NCI-H446 (cell line): ENCODE measurements around the gene ZG16B.
A peak's percentile ranks its signal among the peaks of the same experiment; 100 is the strongest.

Source experiments
- DNase-seq, 2 experiments: peaks; one replicate each; lab custom pipeline; 2025; lab: John Stamatoyannopoulos, UW

ZG16B gene

DNA sequence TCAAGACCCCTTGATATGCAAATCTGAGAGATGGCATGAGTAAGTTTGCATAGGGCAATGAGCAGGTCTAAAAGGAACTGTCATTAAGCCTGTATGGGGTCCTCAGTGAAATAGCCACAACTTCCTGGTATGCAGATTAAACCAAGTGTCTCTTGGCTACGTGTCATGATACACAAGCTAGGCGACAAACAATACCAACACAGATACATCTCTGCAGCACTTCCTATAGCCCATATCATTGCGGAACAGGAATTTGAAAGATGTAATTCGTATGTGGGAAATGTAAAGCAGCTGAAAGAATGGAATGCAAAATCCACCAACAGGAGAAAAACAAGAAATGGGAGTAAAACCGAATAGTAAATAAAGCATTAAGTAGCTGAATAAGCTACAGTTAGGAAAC is 15.0 kb downstream of the ZG16B start:
- no peak for DNase-seq

DNA sequence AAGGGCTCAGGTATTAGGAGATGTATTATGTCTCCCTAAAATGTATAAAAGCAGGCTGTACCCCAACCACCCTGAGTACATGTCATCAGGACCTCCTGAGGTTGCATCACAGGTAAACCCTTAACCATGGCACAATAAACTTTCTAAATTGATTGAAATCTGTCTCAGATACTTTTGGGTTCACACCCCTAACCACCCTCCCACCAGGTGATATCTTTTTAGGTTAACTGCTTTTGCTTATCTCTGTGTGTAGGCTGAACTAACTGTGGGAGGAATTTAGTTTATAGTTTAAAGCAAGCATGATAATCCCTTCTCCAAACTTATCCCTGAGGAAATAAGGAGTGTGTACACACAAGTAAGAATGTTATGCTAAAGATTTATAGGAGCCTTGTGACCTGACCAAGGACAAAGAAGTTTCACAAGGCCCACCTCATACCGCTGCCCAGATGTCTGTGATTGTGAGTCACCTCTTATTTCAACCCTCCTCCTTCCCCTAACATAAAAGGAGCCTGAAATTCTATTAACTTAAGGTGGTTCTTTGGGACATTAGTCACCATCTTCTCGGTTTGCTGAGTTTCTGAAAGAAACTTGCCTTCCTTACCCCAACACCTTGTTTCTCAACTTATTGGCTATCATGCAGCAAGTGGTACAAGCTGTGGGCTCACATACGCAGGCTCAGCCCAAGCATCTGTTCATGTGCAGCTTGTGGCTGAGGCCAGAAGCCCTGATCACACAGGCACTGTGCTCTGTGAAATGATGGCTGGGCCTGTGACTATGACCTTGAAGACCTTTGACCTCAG is 16.6 kb downstream of the ZG16B start:
- no peak for DNase-seq

DNA sequence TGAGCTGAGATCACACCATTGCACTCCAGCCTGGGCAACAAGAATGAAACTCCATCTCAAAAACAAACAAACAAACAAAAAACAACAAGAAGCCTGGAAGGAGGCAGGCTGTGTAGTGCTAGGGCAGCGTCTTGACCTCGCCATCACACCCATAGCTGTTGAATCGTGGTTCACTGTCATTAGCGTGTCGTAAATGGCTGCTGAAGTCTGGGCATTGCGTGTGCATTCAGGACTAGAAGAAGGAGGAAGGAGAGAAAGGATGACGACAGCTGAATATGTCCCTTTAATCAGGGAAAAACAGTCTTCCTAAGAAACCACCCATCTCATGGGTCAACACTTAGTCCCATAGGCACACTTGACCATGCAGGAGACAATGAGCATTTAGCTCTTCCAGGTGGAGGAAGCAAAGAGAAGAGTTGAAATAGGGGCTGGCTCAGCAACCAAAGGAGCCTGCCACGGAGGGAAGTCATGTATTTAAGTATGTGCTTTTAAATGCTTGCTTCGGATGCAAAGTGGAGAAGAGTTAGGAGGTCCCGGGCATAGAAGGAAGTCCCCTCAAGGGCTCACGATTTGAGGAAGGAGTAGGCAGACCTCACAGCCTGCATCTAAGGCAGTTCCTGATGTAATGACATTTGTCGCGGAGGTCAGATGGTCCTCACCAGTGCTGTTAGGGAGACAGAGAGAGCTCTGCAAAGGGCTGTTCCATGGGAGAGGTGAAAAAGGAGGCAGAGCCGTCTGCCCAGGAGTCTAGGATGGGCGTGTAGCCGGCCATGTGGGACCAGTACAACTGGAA is 19.0 kb downstream of the ZG16B start:
- DNase-seq, result no peak

DNA sequence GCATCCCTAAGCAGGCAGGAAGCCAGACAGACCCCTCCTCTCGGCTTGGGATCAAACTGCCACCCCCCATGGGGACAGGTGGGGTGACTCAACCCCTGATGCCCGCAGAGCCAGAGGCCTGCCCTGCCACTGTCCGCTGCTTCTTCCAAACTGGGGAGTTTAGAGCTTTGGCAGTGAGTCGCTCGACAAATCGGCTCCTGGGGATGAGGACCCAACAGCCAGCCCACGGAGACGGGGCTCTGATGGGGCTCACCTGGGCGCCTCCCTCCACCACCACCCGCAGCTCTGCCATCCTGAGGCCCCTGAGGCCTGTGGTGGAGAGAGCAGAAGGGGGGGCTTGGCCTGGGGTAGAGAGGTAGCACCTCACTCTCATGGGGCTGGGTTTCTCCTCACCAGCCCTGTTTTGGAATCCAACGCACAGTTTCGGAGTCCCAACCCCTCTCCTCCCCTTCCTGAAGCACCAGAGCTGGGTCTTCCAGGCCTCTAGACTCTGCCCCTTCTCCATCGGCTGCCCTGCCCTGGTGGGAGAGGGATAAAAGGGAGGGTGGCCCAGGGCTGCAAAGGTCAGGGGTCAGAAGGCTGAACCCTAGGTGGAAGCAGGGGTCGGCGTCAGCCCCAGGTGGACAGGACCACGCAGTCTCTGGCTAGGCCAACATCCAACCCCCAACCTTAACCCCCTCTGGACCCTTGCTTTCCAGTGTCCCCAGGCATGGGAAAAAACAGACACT is 22.1 kb downstream of the ZG16B start:
- DNase-seq, result no peak

DNA sequence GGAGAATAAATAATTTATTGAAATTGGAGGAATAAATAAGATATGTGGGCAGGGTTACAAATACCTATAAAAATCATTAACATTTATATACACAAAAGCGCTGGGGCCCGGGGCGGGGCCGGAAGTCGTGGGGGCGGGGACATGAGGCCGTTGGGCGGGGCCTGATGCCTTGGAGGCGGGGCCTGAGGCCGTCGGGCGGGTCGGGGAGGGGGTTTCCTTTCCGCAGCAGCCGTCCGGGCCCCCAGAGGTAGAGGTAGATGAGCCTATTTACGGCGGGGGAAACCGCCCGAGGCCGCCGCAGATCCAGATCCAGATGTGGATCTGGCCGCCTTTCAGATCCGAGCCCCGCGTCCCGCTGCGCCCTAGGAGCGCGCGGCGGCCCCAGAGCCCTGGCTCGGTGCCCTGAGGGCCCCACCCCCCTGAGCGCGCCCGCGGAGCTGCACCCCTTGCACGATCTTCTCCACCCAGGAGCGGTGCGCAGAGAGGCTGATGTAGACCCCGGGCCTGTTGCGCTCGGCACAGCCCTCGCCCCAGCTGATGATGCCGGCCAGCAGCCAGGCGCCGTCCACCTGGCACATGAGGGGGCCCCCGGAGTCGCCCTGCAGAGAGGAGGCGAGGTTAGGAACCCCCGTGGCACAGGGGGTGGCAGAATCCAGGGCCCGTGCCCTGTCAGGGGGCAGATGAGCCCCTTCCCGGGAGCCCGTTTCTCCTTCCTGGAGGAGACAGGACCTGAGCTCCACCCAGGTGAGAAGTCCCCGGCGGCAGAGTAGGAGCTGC is 22.8 kb downstream of the ZG16B start:
- DNase-seq, result no peak

DNA sequence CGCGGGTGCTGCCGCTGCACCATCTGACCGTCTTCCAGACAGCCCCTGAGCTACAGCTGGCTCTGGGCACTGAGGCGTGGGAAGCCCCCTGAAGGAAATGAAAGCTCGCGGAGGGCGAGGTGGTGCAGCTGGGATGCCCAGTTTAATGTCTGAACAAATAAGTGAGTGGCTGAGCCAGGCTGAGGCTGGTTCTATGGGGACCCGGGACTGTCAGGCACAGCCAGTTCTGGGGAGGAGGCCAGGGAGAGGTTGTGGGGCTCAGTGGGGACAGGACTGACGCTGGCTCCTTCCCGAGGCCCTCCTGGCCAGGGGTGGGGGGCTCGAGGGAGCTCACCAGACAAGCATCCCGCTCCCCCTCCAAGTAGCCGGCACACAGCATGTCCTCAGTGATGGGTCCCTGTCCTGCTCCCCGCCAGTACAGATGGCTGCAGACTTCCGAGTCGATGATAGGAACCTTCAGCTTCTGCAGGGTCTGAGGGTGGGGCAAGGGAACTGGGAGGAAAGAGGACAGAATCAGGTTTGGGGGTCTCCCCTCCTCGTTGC is 23.5 kb downstream of the ZG16B start:
- no peak for DNase-seq

DNA sequence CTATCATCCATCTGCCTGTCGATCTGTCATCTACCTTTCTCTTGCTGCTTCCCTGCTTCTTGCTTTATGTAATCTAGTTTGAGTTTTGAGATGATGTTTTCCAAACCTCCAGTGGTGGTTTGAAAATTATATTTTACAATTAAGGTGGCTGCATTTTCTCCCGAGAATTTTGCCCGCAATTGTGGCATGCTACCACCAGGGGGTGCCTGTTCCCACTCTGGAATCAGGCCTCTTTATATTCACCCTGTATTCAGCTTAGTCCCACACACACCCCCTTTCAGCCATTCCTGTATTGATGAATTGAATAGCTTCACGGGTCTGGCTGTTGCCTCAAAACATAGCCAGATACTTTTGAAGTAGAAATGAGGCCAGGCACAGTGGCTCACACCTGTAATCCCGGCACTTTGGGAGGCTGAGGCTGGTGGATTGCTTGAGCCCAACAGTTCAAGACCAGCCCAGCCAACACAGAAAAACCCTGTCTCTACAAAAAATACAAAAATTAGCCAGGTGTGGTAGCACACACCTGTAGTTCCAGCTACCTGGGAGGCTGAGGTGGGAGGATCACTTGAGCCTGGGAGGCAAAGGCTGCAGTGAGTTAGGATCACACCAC is 24.7 kb downstream of the ZG16B start:
- no peak for DNase-seq

DNA sequence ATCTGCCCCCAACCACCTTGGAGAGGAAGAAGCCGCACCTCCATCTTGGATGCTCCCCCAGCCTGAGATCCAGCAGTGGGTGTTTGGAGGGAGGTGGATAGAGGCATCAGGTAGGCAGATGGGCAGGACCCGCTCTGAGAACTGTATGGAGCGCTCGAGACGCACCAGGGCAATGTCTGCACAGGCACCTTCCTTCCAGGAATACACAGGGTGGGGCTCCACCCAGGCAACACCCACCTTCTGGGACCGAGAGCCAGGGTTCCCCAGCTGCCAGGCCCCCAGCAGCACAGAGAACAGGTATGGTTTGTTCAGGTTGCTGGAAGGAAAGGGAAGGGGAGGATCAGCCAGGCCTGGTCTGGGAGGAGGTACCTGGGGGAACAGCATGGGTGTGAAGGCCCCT is 25.4 kb downstream of the ZG16B start:
- no peak for DNase-seq

DNA sequence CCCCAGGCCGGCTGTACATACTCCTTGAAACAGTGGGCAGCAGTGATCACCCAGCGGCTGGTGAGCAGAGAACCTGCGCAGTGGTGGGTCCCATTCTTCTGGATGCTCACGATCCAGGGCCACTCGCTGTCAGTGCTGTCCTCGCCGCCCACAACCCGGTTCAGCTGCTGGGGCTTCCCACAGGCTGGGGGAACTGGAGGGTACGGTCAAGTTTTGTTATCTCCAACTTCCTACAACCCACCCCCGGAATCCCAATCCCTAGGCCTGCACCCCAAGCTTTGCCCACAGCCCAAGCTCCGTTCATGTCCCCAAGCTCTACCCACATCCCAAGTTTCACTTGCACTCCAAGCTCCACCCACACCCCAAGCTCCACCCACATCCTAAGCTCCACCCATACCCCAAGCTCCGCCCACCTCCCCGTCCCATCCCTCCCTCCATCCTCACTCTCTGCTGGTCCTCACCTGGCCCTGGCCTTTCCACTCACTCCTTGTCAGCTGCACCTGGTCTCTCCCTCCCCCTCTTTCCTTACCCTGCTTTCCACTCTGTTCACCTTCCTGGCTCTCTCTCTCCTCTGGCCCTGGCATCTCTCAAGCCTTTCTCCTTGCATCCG is 26.1 kb downstream of the ZG16B start:
- DNase-seq, result no peak

DNA sequence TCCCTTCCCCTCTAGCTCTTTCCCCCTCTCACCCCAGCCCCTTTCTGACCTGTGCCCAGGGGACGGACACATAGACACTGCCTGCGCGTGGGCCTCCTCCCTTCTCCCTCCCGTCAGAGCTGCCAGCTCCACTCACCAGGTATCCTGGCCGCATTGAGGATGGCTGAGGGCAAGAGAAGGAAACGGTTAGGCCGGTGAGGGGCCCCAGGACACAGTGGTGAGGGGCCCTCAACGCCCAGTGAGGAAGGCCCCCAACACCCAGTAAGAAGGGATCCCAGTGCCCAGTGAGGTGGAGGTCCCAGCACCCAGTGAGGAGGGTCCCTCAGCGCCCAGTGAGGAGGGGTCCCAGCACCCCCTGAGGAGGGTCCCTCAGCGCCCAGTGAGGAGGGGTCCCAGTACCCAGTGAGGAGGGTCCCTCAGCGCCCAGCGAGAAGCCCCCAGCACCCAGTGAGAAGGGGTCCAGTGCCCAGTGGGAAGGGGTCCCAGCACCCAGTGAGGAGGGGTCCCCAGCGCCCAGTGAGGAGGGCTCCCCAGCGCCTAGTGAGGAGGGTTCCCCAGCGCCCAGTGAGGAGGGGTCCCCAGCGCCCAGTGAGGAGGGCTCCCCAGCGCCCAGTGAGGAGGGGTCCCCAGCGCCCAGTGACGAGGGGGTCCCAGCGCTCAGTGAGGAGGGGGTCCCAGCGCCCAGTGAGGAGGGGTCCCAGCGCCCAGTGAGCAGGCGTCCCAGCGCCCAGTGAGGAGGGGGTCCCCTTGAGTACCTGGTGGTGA is 26.8 kb downstream of the ZG16B start:
- no peak for DNase-seq

DNA sequence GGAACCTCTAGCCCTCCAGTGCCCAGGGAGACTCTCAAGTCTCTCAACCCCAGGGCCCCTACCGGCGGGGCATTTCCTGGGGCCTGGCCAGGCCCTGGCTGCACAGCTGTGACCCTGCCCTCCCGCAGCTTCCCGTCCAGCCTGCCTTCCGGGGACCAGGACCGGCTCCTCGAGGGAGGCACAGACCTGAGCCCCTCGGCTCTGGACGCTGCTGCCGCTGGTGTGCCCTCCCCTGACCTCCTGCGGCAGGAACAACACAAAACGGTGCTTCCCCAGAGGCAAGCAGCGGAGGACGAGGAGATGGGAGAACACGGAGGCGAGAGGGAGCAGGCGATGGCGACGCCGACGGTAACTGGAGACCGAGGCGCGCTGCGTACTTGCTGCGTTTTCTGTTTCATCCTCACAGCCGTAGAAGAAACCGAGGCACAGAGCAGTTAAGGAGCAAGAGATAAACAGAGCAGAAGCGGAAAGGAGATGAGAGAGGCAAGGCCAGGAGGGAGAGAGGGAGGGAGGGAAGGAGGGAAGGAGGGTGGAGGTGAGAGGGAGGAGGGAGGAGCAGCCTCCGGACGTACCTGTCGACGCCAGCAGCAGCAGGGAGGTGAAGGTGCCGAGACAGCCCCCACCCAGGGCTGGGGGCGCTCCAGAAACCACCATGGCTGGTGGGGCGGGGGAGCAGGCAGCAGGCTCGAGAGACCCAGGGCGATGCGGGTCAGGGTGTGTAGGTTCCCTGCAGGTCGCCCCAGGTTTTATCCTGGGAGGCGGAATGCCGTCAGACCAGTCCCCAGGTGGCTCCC is 27.5 kb downstream of the ZG16B start, which contains the start of gene PRSS22:
Gene PRSS22 (minus strand): TSS at position 720 of the 794 bp plus-strand sequence. CDS start 66 bp downstream, at position 654.
- DNase-seq, result no peak

DNA sequence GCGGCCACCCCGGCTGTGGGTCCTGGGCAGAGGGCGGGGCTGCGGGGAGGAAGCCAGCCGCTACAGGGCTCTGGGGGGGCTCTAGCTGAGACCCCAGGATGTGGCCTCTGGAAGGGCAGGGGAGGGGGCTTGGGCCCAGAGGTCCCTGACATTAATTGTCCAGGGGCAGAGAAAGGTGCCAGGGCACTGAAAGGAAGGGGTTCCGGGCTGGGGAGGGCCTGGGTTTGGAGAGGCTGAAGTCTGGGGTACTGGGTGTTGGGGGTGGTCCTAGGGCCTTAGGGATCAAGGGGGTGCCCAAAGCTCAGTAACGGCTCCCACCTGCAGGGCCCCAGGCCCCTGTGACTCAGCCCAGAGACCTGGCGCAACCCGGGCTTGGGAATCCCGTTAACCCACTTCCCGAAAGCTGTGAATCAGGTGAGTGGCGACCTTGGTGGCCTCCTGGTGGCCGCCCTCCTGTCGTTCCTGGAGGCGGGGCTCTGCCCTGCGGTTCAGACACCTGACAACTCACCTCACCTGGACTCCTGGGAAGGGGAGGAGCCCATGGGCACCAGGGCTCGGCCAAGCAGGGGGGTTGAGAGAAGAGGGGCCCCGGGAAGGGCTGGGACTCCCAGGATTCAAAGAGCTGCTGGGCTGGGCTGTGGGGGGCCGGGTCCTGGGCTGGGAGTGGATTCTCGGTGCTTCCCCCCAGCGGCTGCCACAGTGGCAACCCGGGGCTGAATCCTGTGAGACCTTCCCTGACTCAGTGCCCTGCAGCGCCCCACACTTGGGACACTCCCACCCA is 28.3 kb downstream of the ZG16B start:
- DNase-seq, result no peak

DNA sequence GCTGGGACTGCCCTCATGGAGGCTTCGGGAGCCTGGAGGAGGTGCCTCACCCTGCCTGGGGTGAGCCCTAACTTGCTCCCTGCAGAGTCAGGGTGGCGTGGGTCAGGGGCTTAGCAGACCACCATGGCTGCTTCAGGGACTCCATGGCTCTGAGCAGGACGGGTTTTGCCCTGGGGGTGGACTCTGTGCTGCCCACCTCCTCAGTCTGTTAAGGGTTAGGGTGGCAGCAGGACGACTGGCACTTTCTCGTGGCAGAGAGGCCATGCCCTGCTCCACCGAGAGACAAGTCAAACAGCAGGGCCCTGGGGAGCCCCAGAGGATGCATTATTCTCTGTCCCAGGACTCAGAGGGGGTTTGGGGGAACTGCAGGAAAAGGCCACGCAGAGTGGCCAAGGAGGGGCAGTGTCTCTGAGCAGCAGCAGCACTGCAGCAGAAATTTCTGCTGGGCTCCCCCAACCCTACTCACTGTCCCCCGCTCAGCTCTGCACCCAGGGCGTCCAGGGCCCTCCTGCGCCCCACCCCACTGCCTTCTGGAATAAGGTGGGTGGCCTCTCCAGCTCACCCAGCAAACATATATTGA is 29.7 kb downstream of the ZG16B start:
- DNase-seq, result no peak

DNA sequence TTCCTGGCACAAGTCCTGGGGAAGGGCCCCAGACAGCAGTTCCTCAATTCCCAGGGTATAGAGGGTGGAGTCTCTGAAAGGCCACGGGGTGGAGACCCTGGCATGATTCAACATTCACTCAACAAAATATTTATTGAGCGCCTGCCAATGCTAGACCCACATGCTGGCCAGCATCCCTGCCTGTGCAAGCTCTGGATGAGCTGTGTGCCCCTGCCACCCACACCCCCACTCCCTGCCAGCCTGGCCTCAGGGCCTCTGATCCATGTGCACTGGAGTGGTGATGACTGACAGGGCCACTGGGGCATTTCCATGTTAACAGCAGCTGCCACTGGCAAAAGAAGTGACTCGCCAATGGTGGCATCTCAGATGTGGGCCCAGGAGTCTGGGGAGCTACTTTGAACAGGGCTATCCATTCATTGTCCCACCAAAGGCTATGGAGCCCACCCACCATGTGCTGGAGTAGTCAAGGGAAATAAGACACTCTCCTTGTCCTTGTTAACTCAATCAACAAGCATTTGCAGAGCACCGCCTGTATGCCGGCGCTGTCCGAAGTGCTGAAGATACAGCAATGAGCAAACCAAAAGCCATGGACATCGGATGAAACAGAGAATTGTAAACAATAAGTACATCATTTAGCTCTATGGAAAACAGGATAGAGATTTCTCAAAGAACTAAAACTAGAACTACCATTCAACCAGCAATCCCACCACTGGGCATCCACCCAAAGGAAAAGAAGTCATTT is 30.9 kb downstream of the ZG16B start:
- DNase-seq, result peak in 1 of 2 experiments; percentile 14

DNA sequence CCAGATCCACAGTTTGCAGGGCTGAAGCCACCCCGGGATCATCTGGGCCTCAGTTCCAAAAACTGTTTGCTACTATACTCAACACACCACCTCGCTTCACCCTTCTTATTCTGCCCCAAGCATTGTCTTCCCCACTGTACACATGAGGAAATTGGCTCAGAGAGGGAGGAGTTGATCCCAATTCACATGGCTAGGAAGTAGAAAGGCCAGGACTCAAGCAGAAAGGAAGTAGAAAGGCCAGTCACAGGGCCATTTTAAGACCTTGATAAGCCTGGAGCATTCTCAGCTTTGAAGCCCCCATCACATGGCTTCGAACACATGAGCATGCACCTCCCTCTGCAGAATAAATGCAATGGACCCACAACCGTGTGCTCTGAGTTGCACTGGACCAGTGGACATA is 35.5 kb downstream of the ZG16B start:
- no peak for DNase-seq

DNA sequence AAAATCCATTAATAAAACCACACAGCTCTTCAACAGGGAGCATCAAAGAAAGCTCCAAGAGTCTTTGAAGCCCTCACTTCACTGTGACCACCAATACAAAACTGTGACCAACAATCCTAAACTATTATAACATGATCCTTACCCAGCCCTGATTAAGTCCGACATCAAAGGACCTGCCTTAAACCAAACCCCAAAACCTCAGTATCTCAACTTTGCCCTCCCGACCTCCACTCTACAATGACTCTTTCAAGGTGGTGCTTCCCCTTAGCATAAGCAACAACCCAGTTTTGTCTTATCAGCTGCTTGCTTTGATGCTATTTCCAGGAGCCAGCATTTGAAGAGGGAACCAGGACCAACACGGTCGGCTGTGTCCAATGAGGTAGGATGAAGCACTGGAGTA is 36.3 kb downstream of the ZG16B start:
- no peak for DNase-seq

DNA sequence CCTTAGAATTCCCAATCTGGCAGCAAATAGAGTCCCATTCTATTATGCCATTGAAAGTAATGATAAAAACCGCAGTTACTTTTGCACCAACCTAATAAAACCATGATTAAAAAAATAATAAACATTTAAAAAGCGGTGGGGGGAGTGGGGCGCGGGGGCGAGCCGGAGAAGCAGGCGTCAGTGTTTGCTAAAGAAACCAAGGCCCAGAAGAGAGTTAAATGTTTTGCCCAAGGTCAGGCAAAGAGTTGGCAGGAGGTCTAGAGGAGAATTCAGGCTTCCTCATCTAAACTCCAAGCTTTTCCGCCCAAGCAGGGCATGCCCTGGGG is 37.5 kb downstream of the ZG16B start:
- no peak for DNase-seq
